GM13976 (cell line): ENCODE measurements around the gene CA14.

Source experiments
- DNase-seq: peaks from one replicate; pipeline ENCODE4 v3.0.0; 2012; ENCODE audit warnings: low spot score
- CTCF ChIP-seq: IDR thresholded peaks from 2 replicates; pipeline ENCODE4 v1.5.1; 2012; ENCODE audit warnings: borderline replicate concordance, mild to moderate bottlenecking; ENCODE audit not compliant: insufficient read depth; ENCODE audit errors: extremely low read depth, missing control alignments, control extremely low read depth
- in situ Hi-C: fragments of 300-500 bp; cut with MboI; formaldehyde crosslinking; loops from one replicate; pipeline ENCODE4 v1.12.0; 2022; ENCODE audit warnings: low sequenced_read_pairs, mixed read lengths, inconsistent platforms; ENCODE audit not compliant: unreplicated experiment

CA14 gene

GRCh38 chr1:150259758-150260669, 2.4 kb downstream of the CA14 start:
- no peak for DNase-seq
- in situ Hi-C loops: no loop called here

DNA sequence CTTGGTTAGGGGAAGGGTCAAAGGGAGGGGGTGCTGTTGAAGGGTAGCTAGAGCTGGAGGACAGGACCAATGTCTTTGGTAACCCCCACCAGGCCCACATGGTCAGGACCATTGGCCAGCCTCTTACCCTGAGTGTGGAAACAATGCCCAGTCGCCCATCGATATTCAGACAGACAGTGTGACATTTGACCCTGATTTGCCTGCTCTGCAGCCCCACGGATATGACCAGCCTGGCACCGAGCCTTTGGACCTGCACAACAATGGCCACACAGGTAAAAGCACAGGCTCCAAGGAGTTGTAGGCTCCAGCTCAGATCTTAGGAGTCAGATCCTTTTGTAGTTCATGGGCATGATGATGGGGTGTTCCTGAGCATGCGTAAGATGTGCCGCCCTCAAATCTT, 3.8 kb downstream of the CA14 start:
- DNase-seq: no peak
- in situ Hi-C loops: no loop called here
- TF ChIP-seq CTCF: no peak

More at GRCh38 chr1:150259758-150260669, 2.4 kb downstream of the CA14 start:
- no peak for TF ChIP-seq CTCF

- DNase-seq: no peak
- no peak for TF ChIP-seq CTCF
- in situ Hi-C loops: no loop called here
Measured at GRCh38 chr1:150262388-150263320, 5.1 kb downstream of the CA14 start.

DNA sequence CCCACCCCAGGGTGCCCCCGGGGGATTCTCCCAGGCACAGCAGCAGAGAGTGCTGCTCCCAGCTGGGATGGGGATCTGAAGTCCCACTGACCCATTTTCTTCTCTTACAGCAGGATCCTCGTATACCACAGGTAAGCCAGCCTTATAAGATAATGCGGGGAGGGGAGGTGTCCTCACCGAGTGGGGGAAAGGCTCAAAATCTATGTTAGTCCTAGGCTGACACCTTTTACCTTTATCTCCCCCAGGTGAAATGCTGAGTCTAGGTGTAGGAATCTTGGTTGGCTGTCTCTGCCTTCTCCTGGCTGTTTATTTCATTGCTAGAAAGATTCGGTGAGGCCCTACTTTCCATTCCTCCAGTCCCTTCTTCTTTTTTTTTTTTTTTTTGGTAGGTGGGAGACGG, 6.0 kb downstream of the CA14 start:
- TF ChIP-seq CTCF: no peak
- no peak for DNase-seq
- in situ Hi-C loops: no loop called here

DNA sequence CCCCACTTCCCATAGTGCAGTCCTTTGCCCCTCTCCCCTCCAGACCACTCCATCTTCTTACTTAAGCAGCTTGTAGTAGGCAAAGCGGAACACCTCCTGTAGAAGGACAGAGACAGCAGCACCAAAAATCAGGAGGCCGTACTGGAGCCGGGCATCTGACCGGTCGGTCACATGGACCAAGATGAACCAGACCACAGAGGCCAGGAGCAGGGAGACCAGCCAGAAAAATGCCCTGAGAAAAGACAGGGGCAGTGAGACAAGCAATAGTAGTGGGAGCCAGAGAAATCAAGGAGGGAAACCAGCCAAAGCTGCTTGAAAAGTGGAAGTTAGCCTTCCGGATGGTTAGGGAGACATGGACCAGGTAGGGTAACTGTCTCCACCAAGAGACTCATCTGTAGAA, 10.3 kb downstream of the CA14 start:
- no peak for DNase-seq
- TF ChIP-seq CTCF: no peak
- in situ Hi-C loops: no loop called here

GRCh38 chr1:150268340-150268704, 10.7 kb downstream of the CA14 start:
- DNase-seq: peak; percentile 55
- in situ Hi-C loops: no loop called here

More at GRCh38 chr1:150268340-150268704, 10.7 kb downstream of the CA14 start:
- TF ChIP-seq CTCF: no peak
